ENCODE data around the gene ALPK1.

- no peak for TF ChIP-seq KDM1A (IDR thresholded peaks at IDR 0.05; ENCODE audit: low read depth)
- TF ChIP-seq HOXB5 (CRISPR knock-in tag; IDR thresholded peaks at IDR 0.05), result no peak
- no peak for TF ChIP-seq CTCF (IDR thresholded peaks at IDR 0.05)
- no peak for TF ChIP-seq MAFK (IDR thresholded peaks at IDR 0.05; ENCODE audit: partially characterized antibody)
- TF ChIP-seq, protein P1, sequence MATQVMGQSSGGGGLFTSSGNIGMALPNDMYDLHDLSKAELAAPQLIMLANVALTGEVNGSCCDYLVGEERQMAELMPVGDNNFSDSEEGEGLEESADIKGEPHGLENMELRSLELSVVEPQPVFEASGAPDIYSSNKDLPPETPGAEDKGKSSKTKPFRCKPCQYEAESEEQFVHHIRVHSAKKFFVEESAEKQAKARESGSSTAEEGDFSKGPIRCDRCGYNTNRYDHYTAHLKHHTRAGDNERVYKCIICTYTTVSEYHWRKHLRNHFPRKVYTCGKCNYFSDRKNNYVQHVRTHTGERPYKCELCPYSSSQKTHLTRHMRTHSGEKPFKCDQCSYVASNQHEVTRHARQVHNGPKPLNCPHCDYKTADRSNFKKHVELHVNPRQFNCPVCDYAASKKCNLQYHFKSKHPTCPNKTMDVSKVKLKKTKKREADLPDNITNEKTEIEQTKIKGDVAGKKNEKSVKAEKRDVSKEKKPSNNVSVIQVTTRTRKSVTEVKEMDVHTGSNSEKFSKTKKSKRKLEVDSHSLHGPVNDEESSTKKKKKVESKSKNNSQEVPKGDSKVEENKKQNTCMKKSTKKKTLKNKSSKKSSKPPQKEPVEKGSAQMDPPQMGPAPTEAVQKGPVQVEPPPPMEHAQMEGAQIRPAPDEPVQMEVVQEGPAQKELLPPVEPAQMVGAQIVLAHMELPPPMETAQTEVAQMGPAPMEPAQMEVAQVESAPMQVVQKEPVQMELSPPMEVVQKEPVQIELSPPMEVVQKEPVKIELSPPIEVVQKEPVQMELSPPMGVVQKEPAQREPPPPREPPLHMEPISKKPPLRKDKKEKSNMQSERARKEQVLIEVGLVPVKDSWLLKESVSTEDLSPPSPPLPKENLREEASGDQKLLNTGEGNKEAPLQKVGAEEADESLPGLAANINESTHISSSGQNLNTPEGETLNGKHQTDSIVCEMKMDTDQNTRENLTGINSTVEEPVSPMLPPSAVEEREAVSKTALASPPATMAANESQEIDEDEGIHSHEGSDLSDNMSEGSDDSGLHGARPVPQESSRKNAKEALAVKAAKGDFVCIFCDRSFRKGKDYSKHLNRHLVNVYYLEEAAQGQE (IDR thresholded peaks at IDR 0.05), result no peak
- TF ChIP-seq POLR2A (IDR thresholded peaks at IDR 0.05; ENCODE audit: low read length), result no peak
These were observed 175.1 kb downstream of the ALPK1 start for GRCh38 chr4:112472318-112472717.

Data from A549 (cell line).